Loucy (cell line): Measurements from ENCODE around the gene WBP1L.

Experiments
- H2AFZ ChIP-seq: fragments of 200-600 bp; sonication (generic); 2 replicates; pipeline ENCODE4 v1.6.0; 2016; ENCODE audit warnings: antibody characterized with exemption, mild to moderate bottlenecking, low read length, moderate library complexity
- H3F3A ChIP-seq: fragments of 200-600 bp; 2 replicates; pipeline ENCODE4 v1.6.0; 2016; ENCODE audit warnings: antibody characterized with exemption, low read depth, mild to moderate bottlenecking
- H3K27me3 ChIP-seq: fragments of 200-600 bp; sonication (generic); 2 replicates; pipeline ENCODE4 v1.6.1; 2014; ENCODE audit warnings: low read length, mild to moderate bottlenecking; ENCODE audit not compliant: insufficient read depth, poor library complexity, severe bottlenecking
- H3K36me3 ChIP-seq: fragments of 200-600 bp; sonication (generic); 2 replicates; pipeline ENCODE4 v1.6.1; 2016; ENCODE audit warnings: low read length; ENCODE audit not compliant: insufficient read depth
- H3K4me1 ChIP-seq: fragments of 200-600 bp; sonication (generic); 2 replicates; pipeline ENCODE4 v1.5.1; 2014; ENCODE audit warnings: low read length, mild to moderate bottlenecking; ENCODE audit not compliant: insufficient read depth, poor library complexity, severe bottlenecking
- H3K4me2 ChIP-seq: fragments of 200-600 bp; sonication (generic); 2 replicates; pipeline ENCODE4 v1.6.0; 2014; ENCODE audit warnings: antibody characterized with exemption, low read length, low read depth, mild to moderate bottlenecking; ENCODE audit not compliant: poor library complexity, severe bottlenecking
- H3K4me3 ChIP-seq: fragments of 200-600 bp; sonication (generic); 2 replicates; pipeline ENCODE4 v1.5.1; 2014; ENCODE audit warnings: low read length, mild to moderate bottlenecking, mixed read lengths; ENCODE audit not compliant: poor library complexity, severe bottlenecking
- H3K79me2 ChIP-seq: fragments of 200-600 bp; sonication (generic); 2 replicates; pipeline ENCODE4 v1.6.1; 2014; ENCODE audit warnings: low read length; ENCODE audit not compliant: insufficient read depth
- H3K9ac ChIP-seq: fragments of 200-600 bp; sonication (generic); 2 replicates; pipeline ENCODE4 v1.6.0; 2014; ENCODE audit warnings: mild to moderate bottlenecking, low read depth, low read length, moderate library complexity; ENCODE audit not compliant: poor library complexity, severe bottlenecking
- H3K9me2 ChIP-seq: fragments of 200-600 bp; sonication (generic); replicated peaks from 2 replicates; pipeline ENCODE4 v1.6.1; 2016; ENCODE audit warnings: low read depth, low read length, mixed read lengths
- H3K9me3 ChIP-seq: fragments of 200-600 bp; sonication (generic); 2 replicates; pipeline ENCODE4 v1.6.1; 2014; ENCODE audit warnings: mild to moderate bottlenecking, antibody characterized with exemption, low read length, low read depth; ENCODE audit not compliant: insufficient read depth
- H4K20me1 ChIP-seq: fragments of 200-600 bp; sonication (generic); 2 replicates; pipeline ENCODE4 v1.6.0; 2014; ENCODE audit warnings: antibody characterized with exemption, low read length, mild to moderate bottlenecking; ENCODE audit not compliant: insufficient read depth, poor library complexity, severe bottlenecking
- EZH2phosphoT487 ChIP-seq: fragments of 200-600 bp; IDR thresholded peaks from 2 replicates; pipeline ENCODE4 v1.6.1; 2018; ENCODE audit warnings: antibody characterized with exemption, mild to moderate bottlenecking, moderate library complexity, borderline replicate concordance
- TF ChIP-seq, protein P1 (sequence below): fragments of 200-600 bp; sonication (generic); conservative IDR thresholded peaks from 2 replicates; pipeline ENCODE4 v1.5.1; 2014; ENCODE audit warnings: mild to moderate bottlenecking, antibody characterized with exemption, low read length

WBP1L gene

GRCh38 chr10:102865620-102866019, 121.9 kb downstream of the WBP1L start:
- Histone ChIP-seq H3K9ac (no peak overlapping the region), H3K79me2 (no peaks in the 10 kb centered on the region), H3K36me3 (peaks cover 7% of the 10 kb centered on the region; the same call in 1 of the 2 replicates), H2AFZ (no peak overlapping the region), H3K9me3 (no peaks in the 10 kb centered on the region), H3F3A (no peaks in the 10 kb centered on the region), H3K9me2 (no peaks in the 10 kb centered on the region), H3K4me3 (no peak overlapping the region), H3K4me2 (no peak overlapping the region), H3K27me3 (no peaks in the 10 kb centered on the region), H3K4me1 (no peaks in the 10 kb centered on the region), H4K20me1 (no peaks in the 10 kb centered on the region)
- TF ChIP-seq, protein P1, sequence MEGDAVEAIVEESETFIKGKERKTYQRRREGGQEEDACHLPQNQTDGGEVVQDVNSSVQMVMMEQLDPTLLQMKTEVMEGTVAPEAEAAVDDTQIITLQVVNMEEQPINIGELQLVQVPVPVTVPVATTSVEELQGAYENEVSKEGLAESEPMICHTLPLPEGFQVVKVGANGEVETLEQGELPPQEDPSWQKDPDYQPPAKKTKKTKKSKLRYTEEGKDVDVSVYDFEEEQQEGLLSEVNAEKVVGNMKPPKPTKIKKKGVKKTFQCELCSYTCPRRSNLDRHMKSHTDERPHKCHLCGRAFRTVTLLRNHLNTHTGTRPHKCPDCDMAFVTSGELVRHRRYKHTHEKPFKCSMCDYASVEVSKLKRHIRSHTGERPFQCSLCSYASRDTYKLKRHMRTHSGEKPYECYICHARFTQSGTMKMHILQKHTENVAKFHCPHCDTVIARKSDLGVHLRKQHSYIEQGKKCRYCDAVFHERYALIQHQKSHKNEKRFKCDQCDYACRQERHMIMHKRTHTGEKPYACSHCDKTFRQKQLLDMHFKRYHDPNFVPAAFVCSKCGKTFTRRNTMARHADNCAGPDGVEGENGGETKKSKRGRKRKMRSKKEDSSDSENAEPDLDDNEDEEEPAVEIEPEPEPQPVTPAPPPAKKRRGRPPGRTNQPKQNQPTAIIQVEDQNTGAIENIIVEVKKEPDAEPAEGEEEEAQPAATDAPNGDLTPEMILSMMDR: no peak
- no peak for TF ChIP-seq EZH2phosphoT487
